Progenitor cell of endocrine pancreas (in vitro differentiated cells): Measurements from ENCODE around the gene EARS2. TPM values are rescaled to one million over a fixed set of nuclear protein-coding genes. Genes with fewer than 3 reads are reported as not detected.
A peak's percentile ranks its signal among the peaks of the same experiment; 100 is the strongest.
"Not testable (repeated sequence)": the region's sequence is repeated elsewhere in the genome, so short reads cannot be mapped to it uniquely, and the experiment has no call there.

ENCODE experiments used
- DNase-seq: peaks from one replicate; pipeline ENCODE4 v3.0.0; 2021; ENCODE audit warnings: low spot score; ENCODE audit not compliant: unreplicated experiment
- H3K27ac Mint-ChIP-seq: 2 replicates; pipeline ENCODE4 v1.8.0; 2021; ENCODE audit warnings: mild to moderate bottlenecking, moderate library complexity, mixed read lengths
- H3K27me3 Mint-ChIP-seq: 2 replicates; pipeline ENCODE4 v1.8.0; 2021; ENCODE audit warnings: mixed read lengths
- H3K36me3 Mint-ChIP-seq: 2 replicates; pipeline ENCODE4 v1.8.0; 2022; ENCODE audit warnings: mixed read lengths; ENCODE audit not compliant: insufficient read depth
- H3K4me1 Mint-ChIP-seq: 2 replicates; pipeline ENCODE4 v1.8.0; 2021; ENCODE audit warnings: low read depth, mixed read lengths
- H3K4me3 Mint-ChIP-seq: 2 replicates; pipeline ENCODE4 v1.8.0; 2021; ENCODE audit warnings: low read depth, mild to moderate bottlenecking, moderate library complexity, mixed read lengths
- H3K9me3 Mint-ChIP-seq: 2 replicates; pipeline ENCODE4 v1.8.0; 2021; ENCODE audit warnings: low read depth, mixed read lengths
- total RNA-seq: library from RNA; stranded (reverse); gene quantifications from 2 replicates; pipeline ENCODE4 v1.2.1, GENCODE V29; 2021
- TF ChIP-seq, protein P1 (sequence below): fragments of 200-600 bp; sonication (generic); IDR thresholded peaks from one replicate; pipeline ENCODE4 v1.5.0; 2021; ENCODE audit warnings: antibody characterized with exemption, mild to moderate bottlenecking; ENCODE audit not compliant: unreplicated experiment

The EARS2 gene
- total RNA-seq, 1 donor from 2014 or later = 24.7 TPM

DNA sequence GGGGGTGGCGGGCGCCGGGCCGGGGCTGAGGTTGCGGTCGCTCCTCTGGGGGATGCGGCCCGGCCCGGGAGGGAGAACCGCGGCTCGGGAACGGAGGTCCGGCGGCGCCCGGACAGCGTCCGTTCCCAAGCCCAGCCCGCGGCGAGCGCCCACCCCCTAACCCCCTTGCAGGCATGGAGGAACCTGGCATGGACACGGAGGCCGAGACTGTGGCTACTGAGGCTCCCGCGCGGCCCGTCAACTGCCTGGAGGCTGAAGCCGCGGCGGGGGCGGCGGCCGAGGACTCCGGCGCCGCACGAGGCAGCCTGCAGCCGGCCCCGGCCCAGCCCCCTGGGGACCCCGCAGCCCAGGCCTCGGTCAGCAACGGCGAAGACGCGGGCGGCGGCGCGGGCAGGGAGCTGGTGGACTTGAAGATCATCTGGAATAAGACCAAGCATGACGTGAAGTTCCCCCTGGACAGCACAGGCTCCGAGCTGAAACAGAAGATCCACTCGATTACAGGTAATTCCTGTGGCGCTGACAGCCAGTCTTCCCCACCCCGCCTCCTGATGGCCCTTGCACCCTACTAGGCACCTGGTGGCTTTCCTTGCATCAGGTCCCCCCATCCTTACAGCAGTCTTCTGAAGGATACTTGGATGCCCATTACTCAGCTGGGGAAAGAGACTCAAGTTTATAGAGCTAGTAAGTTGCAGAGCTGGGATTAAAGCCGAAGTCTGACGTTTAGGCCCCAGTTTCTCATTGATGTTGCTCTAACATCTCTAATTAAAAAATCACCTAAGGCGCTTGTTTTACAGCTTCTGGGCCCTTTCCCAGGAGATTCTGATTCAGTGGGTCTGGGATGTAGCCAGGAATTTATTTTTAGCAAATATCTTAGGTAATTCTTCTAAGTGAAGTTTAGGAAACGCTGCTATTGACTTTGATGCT is 891 bp upstream of the EARS2 start:
- Mint-ChIP-seq H3K4me3 (peak overlapping the region; percentile 95), H3K36me3 (peaks cover 7% of the 10 kb centered on the region), H3K27me3 (no peaks in the 10 kb centered on the region), H3K9me3 (no peaks in the 10 kb centered on the region), H3K27ac (peak overlapping the region; percentile 96), H3K4me1 (peaks cover 7% of the 10 kb centered on the region)
- DNase-seq = no peak
- TF ChIP-seq, protein P1, sequence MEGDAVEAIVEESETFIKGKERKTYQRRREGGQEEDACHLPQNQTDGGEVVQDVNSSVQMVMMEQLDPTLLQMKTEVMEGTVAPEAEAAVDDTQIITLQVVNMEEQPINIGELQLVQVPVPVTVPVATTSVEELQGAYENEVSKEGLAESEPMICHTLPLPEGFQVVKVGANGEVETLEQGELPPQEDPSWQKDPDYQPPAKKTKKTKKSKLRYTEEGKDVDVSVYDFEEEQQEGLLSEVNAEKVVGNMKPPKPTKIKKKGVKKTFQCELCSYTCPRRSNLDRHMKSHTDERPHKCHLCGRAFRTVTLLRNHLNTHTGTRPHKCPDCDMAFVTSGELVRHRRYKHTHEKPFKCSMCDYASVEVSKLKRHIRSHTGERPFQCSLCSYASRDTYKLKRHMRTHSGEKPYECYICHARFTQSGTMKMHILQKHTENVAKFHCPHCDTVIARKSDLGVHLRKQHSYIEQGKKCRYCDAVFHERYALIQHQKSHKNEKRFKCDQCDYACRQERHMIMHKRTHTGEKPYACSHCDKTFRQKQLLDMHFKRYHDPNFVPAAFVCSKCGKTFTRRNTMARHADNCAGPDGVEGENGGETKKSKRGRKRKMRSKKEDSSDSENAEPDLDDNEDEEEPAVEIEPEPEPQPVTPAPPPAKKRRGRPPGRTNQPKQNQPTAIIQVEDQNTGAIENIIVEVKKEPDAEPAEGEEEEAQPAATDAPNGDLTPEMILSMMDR = no peak

DNA sequence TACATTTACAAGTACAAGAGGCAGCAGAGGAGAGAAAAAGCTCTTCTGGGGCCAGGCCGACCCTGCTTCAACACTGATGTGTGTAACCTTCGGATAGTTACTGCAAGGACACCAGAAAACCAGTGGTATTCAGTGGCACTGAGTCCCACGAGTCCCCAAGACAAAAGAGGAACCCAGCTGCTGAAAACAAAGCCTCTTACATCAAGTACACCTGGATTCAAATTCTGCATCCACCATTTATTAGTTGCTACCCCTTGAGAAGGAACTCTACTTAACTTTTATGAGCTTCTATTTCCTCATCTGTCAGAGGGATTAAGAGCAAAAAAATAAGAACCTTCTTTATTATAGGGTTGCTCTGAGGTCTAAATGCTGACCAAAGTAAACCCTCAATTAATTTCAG is 2.6 kb downstream of the EARS2 start:
- Mint-ChIP-seq H3K36me3 (peaks cover 9% of the 10 kb centered on the region), H3K4me1 (peaks cover 7% of the 10 kb centered on the region), H3K27me3 (no peaks in the 10 kb centered on the region), H3K27ac (no peak overlapping the region), H3K4me3 (no peak overlapping the region), H3K9me3 (no peaks in the 10 kb centered on the region)
- TF ChIP-seq, protein P1 = no peak
- DNase-seq = no peak

DNA sequence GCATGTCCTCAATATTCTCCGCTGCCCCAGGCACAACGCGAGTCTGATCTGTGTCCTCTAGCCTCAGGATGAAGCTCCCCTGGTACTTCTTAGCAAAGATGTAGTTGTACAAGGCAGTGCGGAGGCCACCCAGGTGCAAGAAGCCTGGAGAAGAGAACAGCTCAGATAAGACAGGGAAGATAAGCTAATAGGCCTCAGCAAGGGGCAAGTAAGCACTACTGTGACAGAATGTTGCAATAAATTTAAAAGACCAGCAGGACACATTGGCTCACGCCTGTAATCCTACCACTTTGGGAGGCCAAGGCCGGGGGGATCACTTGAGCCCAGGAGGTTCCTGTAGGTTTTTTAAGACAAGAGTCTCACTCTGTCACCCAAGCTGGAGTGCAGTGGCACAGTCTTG is 5.0 kb downstream of the EARS2 start:
- Mint-ChIP-seq H3K27me3 (no peaks in the 10 kb centered on the region), H3K36me3 (peaks cover 9% of the 10 kb centered on the region), H3K4me1 (peaks cover 2% of the 10 kb centered on the region), H3K9me3 (no peaks in the 10 kb centered on the region), H3K27ac (peak overlapping the region; percentile 56), H3K4me3 (no peak overlapping the region)
- DNase-seq = no peak
- TF ChIP-seq, protein P1 = no peak

DNA sequence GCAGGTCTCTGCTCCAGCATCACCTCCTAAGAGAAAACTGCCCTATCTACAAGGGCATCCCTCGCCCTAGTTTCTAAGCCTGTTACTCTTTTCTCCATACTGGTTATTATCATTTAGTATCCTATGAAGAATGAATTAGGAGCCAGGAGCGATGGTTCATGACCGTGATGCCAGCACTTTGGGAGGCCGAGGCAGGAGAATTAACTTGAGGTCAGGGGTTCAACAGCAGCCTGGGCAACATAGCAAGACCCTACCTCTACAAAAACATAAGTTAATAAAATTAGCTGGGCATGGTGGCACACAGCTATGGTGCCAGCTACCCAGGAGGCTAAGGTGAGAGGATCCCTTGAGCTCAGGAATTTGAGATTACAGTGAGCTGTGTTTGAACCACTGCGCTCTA is 7.2 kb downstream of the EARS2 start:
- H3K4me3 Mint-ChIP-seq = no peak overlapping the region
- no peak for DNase-seq
- no peaks in the 10 kb centered on the region for H3K9me3 Mint-ChIP-seq
- no peaks in the 10 kb centered on the region for H3K27me3 Mint-ChIP-seq
- no peaks in the 10 kb centered on the region for H3K4me1 Mint-ChIP-seq
- H3K36me3 Mint-ChIP-seq = peaks cover 9% of the 10 kb centered on the region
- no peak overlapping the region for H3K27ac Mint-ChIP-seq
- TF ChIP-seq, protein P1 = no peak

DNA sequence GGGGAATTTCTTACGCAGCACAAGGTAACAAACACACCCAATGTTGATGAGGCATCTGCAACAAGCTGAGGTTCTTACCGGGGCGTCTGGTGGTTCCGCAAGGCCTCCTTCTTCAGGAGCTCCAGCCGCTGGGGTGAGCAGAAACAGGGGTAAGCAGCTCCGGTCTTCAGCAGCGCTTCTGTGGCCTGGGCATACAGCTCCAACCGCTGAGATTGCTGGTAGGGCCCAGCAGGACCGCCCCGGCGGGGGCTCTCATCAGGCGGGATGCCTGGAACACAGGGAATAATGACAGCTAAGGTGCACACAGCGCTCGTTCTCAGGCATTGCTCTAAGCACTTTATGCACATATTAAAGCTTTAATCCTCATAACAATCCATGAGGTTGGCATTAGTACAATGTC is 12.7 kb downstream of the EARS2 start:
- no peak overlapping the region for H3K27ac Mint-ChIP-seq
- peaks cover 5% of the 10 kb centered on the region for H3K36me3 Mint-ChIP-seq
- no peak overlapping the region for H3K4me3 Mint-ChIP-seq
- H3K9me3 Mint-ChIP-seq = no peaks in the 10 kb centered on the region
- H3K27me3 Mint-ChIP-seq = no peaks in the 10 kb centered on the region
- TF ChIP-seq, protein P1 = no peak
- DNase-seq = no peak
- no peaks in the 10 kb centered on the region for H3K4me1 Mint-ChIP-seq

DNA sequence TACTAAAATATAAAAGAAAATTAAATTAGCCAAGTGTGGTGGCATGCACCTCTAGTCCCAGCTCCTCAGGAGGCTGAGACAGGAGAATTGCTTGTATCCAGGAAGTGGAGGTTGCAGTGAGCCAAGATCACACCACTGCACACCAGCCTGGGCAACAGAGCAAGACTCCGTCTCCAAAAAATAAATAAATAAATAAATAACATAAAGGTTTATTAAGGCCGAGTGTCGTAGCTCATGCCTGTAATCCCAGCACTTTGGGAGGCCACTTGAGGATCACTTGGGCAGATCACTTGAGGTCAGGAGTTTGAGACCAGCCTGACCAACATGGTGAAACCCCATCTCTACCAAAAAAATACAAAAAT is 16.4 kb downstream of the EARS2 start:
- H3K27me3 Mint-ChIP-seq, H3K27ac Mint-ChIP-seq, H3K36me3 Mint-ChIP-seq, H3K4me1 Mint-ChIP-seq, H3K4me3 Mint-ChIP-seq, DNase-seq, H3K9me3 Mint-ChIP-seq: not testable (repeated sequence)
